Activated CD4-positive, alpha-beta T cell treated with anti-CD3 and anti-CD28 coated beads, Interleukin-2, Interleukin-4, amounts not matched to agents 100 ng/mL and 50 ng/mL, durations not matched to agents 16 hours and 8 hours (primary cell): Measurements from ENCODE around the gene COL19A1.
A peak's percentile ranks its signal among the peaks of the same experiment; 100 is the strongest.

ENCODE experiments used
- DNase-seq: peaks from one replicate; pipeline ENCODE4 v3.0.0-alpha.2; 2020; ENCODE audit warnings: low spot score

Gene COL19A1

GRCh38 chr6:70059039-70059719 is 192.8 kb downstream of the COL19A1 start:
- no peak for DNase-seq

DNA sequence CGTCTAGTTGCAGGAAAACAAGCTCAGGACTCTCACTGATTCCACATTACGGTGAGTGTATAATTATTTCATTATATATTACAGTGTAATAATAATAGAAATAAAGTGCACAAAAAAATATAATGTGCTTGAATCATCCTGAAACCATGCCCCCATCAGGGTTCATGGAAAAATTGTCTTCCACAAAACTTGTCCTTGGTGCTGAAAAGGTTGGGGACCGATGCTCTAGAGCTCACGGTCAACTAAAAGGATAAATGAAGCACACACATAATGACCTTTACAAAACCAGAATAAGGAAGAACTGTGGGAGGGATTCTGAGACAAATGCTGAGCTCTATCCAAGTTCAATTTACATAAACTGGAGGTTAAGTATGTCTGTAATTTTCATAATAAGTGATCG is 194.3 kb downstream of the COL19A1 start:
- no peak for DNase-seq

- DNase-seq: no peak
These were observed 195.2 kb downstream of the COL19A1 start for GRCh38 chr6:70061546-70061945.

GRCh38 chr6:70062010-70062409 is 195.7 kb downstream of the COL19A1 start:
- DNase-seq: no peak

GRCh38 chr6:70072540-70073179 is 206.3 kb downstream of the COL19A1 start:
- no peak for DNase-seq

- no peak for DNase-seq
These were observed 207.3 kb downstream of the COL19A1 start for GRCh38 chr6:70073637-70074036.

GRCh38 chr6:70079241-70079640 is 212.9 kb downstream of the COL19A1 start:
- no peak for DNase-seq

GRCh38 chr6:70080443-70081070 is 214.2 kb downstream of the COL19A1 start:
- DNase-seq: no peak

GRCh38 chr6:70082830-70083229 is 216.5 kb downstream of the COL19A1 start:
- DNase-seq: no peak

DNA sequence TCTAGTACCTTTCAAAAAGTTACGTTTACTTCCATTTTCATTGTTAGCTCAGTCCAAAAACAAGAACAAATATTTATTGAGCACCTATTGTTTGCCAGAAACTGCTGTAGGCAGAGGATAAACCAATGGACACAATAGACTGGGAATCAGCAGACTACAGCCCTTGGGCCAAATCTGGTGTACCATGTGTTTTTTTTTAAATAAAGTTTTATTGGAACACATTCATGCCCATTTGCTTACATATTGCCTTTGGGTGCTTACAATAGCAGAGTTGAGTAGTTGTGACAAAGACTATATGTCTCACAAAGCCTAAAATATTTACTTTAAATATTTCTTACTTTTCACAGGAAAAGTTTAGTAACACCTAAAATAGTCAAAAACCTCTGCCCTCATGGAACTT is 220.4 kb downstream of the COL19A1 start:
- DNase-seq: no peak

GRCh38 chr6:70094156-70094555 is 227.8 kb downstream of the COL19A1 start:
- no peak for DNase-seq

- no peak for DNase-seq
These were observed 233.4 kb downstream of the COL19A1 start for GRCh38 chr6:70099732-70100131.

- DNase-seq: no peak
These were observed 237.4 kb downstream of the COL19A1 start for GRCh38 chr6:70103798-70104197.

- peak; percentile 10 for DNase-seq
These were observed 241.7 kb downstream of the COL19A1 start for GRCh38 chr6:70107852-70108629.

DNA sequence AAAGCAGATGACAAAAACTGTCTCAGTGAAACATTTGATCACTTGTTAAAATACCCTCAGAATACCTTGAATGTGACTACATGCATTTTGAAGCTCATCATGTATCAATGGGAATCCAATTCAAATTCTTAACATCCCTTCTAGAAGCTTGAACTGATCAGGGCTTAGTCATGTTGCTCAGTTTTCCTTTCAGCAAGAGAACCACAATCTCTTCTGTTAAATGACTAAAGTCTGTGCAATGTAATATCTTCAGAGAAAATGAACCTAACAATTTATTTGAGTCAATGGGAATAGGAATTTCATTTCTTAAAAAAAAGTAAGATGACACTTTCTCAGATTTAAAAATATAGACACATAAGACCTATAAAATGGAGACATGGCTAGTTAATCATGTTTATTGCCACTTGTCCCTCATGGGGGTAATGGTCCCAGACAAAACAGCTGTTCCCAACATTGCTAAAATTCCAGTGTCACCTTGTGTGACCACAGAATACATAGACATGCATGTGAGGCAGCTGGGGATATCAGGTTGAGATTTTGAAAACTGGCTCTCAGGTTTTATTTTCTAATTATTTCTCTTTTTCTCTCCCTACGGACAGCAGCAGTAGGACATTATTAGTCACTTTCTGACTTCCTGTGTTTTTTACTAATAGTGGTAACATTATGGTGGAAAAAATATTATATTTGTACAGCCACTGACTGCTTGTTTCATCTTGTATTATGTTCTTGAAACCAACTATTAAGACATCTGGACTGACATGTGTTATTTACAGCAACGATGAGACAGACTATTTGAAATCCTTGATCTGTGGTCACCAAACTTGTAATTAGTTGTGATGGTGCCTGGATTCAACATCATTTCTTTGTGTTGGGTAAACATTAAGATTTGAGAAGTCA is 244.0 kb downstream of the COL19A1 start:
- no peak for DNase-seq

- no peak for DNase-seq
These were observed 245.4 kb downstream of the COL19A1 start for GRCh38 chr6:70111737-70112136.

GRCh38 chr6:70112716-70113115 is 246.4 kb downstream of the COL19A1 start:
- DNase-seq: no peak

GRCh38 chr6:70113171-70113570 is 246.8 kb downstream of the COL19A1 start:
- no peak for DNase-seq

- no peak for DNase-seq
These were observed 252.3 kb downstream of the COL19A1 start for GRCh38 chr6:70118670-70119069.

DNA sequence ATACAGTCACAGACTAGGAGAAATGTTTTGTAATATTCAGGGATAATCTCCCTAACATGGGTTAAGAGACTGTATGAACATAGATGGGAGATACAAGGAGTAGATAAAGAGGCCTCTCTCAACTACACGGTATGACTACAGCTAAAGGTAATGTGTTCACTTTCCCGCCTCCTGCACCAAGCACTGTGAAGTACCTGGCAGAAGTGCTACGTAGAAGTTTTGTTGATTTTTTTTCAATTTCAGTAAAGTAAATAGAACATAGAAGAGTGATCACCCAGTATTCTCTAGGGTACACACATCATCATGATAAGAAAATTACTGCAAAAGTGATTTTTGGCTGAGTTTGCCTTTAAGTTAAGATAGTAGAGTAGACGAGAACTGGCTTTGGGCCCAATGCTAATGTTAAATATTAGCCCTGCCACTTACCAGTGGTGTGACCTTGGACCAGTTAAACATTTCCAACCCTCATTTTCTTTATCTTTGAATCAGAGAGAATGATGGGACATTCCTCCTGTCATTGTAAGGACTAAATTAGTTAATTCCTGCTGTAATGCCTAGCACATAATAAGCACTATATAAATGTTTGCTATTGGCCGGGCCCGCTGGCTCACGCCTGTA is 253.0 kb downstream of the COL19A1 start:
- no peak for DNase-seq

GRCh38 chr6:70124443-70124842 is 258.1 kb downstream of the COL19A1 start:
- DNase-seq: no peak
